HuH-7.5 (cell line): ENCODE measurements around the gene FXYD6.

Experiments used
- DNase-seq: peaks from one replicate; pipeline ENCODE4 v3.0.0; 2011; ENCODE audit warnings: low spot score

FXYD6 gene

GRCh38 chr11:117910525-117910924 is 34.1 kb upstream of the FXYD6 start:
- DNase-seq, result no peak

DNA sequence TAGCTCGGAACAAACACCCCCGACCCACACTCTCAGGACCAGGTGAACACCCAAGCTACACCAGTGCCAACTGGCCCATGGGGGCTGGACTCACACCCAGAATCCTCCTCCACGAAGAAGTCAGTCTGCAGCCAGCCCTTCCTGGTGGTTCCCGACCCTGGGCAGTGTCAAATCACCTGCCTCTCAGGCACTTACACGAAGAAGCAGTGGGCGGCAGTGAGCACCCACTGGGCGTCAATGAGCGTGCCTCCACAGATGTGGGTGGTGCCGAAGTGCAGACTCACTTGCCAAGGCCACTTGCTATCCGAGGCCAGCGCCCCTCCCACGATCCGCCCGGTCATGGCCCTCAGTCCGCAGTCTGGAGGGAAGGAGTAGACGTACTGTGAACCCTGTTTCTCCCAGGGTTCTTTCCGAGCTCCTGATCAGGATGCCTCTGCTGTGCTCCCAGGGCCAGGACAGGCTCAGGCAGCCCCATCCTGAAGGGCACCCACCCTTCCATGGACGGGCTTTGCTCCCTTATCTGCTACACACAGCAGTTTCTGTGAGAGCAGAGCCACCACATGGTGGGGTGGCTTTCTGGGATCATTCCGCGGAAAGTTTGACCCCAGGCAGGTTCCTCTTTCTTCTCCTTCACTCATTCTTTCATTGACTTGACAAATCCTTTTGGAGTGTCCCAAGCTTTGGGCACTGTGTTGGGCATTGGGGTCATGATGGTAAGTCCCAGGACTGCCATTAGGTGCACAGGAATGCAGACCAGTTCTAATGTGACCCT is 33.3 kb upstream of the FXYD6 start:
- no peak for DNase-seq

GRCh38 chr11:117908959-117909610 is 32.6 kb upstream of the FXYD6 start:
- DNase-seq, result no peak

GRCh38 chr11:117908109-117908895 is 31.8 kb upstream of the FXYD6 start:
- DNase-seq, result no peak

DNA sequence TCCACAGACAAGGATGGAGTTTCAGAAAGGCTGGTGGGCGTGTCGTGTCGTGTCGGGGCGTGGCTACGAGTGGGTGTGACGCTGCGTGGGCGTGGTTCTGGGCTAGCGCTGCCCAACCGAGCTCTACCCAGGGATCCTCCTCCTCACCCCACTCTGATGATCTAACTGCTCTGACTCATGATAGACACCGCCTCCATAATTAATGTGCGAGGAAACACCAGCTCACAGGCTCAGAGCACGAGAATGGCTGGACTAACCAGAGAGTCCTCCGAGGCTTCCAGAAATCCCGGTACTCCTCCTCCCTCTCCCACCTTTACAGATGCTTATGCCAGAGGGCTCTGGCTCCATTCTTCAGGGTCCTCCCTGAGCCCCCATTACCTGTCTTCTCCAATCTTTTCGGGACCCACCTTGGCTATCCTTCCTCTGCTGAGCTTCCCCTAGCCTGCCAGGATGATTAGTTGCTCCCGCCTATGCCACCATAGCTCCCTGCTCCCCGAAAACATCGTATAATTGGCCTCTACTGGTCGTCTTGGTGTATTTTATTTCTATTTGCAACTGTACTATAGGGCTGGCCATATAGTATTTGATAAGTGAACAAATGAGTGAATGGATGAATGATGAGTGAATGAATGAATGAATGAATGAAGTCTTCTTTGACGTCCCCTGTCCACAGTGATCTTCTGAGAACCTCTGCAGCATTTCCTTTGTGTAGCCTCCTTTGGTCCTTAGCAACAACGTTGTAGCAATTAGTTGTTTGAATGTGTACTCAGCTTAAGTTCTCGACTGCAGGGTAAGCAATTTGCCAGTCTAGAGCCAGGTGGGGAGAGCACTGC is 31.0 kb upstream of the FXYD6 start:
- peak; percentile 52 for DNase-seq

DNA sequence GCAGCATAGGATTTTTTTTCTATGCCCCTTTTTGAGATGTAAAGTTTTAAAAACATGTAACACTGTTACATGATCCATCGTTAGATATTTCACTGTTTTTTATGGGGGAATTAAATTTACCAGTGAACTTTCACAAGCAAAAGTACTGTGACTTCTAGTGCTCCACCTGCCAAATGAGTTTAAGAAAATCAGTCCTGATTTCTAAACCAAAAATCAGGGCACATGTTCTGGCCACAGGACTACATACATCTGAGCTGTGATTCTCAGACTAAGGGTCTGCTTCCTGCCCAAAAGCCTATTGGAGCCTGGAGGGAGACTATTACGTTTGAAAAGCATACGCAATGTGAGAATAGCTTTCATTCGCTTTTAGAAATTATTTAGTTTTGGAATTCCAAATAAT is 30.3 kb upstream of the FXYD6 start:
- DNase-seq, result no peak

DNA sequence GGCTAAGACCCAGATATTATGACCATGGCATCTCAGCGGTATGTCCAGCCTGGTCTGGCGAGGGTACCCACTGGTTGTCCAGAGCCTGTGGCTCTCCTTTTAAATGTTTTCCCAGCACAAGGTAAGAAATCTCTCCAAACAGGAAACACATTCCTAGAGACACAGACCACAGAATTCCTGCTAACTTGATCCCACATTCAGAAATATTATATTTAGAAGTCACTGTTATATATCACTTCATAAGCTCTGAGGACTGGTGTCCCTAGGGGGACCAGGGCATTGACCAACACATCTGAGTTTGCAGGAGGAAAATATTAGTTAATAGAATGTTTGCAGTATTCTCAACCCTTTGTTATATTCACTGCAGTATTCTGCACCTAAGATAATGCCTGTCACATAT is 29.7 kb upstream of the FXYD6 start:
- no peak for DNase-seq

- DNase-seq, result no peak
These were observed 29.1 kb upstream of the FXYD6 start for GRCh38 chr11:117905524-117905923.

DNA sequence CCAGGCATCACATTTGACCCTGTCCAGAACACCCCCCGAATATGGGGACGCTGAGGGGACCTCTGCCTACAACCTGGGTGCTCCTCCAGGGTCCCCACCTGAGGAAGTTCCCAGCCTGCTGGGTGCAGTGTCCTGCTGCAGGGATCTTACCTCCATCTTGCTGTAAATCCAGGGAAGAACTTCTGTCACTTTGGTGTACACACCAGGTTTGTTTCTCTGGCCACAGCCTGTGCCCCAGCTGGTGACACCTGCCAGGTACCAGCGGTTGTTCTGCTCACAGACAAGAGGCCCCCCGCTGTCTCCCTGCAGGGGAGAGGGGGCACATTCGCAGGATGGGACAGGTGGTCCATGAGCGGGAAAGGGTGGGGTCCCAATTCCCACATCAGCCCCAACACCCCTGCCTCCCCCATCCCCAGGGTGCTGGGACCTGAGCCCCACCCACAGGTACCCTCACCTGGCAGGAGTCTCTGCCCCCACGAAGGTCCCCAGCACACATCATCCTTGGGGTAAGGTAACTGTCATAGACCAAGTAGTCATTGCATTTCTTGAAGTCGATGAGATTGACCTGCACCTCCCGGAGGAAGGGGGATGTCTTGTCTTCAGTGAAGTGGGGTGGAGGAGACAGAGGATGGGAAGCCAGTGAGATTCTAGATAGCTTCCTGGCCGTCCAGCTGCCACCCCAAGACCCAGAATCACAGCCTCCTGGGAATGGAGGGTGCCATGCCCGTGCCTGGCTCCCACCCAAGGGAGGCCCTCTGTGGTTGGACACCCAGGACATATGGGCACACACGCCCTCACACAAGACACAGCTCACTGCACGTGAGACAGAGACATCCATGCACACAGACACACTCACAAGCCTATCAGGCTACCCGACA is 27.3 kb upstream of the FXYD6 start:
- DNase-seq, result no peak

- no peak for DNase-seq
These were observed 25.8 kb upstream of the FXYD6 start for GRCh38 chr11:117902001-117902845.

DNA sequence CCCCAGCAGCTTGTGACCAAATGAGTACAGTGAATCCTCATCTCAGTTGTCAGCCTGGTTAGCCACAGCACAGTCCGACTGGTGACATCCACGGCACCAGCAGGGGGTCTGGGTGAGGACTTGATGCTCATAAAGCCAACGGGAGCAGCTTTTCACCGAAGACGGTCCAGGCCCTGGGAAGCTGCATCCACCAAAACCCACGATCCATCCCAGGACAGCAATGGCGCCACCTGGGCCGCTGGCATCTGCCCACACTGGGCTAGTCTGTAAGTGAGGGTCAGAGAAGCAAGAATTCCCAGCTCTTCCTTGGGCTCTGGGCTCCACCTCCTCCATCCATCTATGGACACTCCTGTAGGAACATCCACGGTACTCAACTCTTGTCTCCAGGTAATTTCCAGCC is 25.1 kb upstream of the FXYD6 start:
- DNase-seq, result no peak

DNA sequence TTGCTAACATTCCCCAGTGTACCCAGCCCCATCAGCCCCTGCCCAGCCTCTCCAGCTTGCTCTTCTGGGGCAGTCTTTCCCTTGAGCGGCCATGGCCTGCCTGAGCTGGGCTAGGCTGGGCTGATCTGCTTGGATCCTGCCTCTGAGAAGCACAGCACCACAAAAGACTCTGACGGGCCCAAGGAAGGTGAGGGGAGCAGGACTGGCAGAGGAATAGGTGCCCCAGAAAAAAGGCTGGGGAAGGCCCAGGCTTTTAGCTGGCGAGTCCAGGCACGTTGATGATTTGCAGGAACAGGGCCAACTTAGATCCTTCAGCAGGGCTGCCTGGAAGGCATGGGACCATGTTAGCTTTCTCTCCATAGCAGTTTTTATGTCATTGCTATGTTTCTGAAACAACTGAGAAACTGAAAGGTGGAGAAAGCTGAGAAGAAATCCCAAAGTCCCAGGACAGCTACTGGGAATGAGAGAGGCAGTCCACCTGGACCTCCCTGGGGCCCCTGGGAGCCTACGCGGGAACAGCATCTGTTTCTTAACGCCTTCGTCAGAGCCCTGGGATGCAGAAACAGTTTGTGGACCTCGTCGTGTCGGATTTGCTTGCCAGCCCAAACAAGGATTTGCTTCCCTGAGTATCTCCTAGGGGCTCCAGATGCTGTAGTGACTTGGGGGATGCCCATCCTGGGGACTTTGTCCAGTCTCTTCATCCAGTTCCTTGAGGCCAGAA is 24.4 kb upstream of the FXYD6 start:
- DNase-seq, result no peak

DNA sequence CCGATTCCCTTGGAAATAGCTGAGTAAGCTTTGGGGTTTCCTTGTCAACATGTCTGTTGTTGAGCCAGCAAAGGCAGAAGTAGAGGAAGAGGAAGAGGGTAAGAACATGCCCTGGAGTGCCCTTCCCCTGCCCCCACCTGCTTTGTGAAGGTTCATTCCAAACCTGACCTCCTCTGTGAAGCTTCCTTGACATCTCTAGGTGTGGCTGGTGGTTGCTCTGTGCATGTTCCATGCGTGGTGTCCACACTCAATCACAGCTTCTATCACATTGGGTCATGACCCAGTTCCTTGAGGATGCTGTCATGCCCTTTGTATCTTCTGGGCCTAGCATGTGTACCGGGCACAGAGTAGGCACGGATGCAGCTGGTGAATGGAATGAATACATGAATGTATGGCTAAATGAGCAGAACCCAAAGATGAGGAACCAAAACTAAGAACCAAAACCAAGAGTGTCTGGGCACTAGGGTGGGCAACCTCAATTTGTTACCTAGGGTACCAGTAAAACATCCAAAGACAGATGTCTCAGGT is 23.7 kb upstream of the FXYD6 start:
- DNase-seq, result no peak

DNA sequence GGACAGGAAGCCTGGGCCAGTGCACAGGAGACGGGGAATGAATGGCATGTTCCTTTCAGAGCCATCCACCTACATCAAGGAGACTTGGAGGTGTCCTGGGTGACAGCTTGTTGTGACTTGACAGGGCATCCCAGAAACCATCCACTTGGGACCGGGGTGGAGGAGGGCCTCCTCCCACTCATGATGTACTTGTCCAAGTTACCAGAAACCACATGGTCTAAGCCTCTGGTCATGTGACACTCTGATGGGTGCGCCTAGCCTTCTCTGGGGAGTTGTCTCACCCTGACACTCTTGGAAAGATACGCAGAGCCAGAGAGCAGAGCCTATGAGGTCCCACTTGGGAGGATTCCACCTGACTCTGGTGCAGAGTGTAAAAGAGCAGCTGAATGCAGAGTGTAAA is 21.6 kb upstream of the FXYD6 start:
- no peak for DNase-seq

- no peak for DNase-seq
These were observed 16.2 kb upstream of the FXYD6 start for GRCh38 chr11:117892651-117893050.

DNA sequence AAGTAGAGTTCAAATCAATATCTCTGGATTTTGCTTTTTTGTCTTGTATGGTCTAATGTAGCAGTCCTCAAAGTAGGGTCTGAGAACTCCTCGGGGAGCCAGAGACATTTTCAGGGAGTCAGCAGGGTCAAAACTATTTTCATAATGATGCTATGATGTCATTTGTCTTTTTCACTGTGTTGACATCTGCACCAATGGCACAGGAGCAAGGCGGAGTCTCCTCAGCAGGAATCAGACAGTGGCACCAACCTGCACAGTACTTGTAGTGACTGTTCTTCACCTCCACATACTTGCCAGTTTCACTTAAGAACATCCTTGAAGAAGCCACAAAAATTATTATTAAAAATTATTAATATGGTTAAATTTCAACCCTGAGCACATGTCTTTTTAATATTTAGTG is 14.9 kb upstream of the FXYD6 start:
- DNase-seq, result no peak

DNA sequence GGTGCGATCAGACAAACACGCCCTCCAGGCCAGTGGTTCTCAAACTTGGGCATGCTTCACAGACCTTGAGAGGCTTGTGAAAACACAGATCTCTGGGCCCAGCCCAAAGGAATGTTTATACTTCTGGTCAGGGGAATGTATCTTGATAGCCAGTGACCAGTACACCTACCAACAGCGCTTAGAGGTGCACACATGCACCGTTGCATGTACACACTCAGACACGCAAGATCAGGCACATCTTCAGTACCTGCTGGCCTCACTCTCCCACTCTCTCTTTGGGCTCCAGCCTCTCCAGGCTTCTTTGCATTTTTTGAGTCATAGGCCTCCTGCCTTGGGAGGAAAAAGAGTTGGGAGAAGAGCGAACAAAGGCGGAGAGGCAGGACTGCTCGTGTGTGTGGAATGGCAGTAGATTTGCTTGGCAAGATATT is 11.7 kb upstream of the FXYD6 start:
- DNase-seq, result no peak

DNA sequence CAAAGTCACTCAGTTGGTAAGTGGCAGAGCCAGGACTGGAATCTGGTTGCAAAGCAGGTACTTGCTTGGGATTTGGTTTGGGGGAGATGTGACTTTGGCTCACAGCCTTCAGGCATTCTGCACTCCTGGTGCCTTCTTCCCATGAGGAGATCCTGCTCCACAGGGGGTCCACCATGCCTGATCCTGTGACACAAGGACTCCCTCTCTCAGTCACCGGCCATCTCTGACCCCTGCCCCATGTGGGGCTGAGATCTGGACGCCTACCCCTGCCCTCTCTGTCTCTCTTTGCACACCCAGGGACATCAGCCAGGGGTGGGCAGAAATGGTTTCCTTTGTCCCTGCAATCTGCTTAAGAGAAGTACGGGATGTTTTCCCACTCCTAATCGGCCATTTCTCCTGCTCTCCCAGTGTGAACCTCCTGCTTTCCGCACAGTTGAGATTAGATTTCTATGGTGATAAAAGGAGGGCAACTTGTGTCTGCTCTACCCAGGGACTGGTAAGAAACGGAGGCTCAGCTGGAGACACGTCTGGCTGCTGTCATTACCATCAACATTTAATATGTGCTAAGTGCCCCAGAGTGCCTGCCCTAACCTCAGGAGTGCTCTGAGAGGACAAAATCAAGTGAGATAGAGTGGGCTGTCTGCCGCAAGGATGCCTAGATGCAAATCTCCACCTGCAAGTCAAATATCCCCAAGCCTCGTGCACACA is 11.1 kb upstream of the FXYD6 start:
- no peak for DNase-seq

- DNase-seq, result no peak
These were observed 9.3 kb upstream of the FXYD6 start for GRCh38 chr11:117885777-117886176.
